HCT116 (cell line): ENCODE data around the gene THRB. TPM values are rescaled to one million over a fixed set of nuclear protein-coding genes. Genes with fewer than 3 reads are reported as not detected.

Experiments used
- ATAC-seq: fragments of 200-7000 bp; cut with Tn5 transposase; 2 replicates; pipeline ENCODE4 v1.9.1; 2020; ENCODE audit warnings: mild to moderate bottlenecking, moderate library complexity
- BruUV-seq: library from RNA; stranded (reverse); fragments of 400-500 nt; replicated peaks from 2 replicates; lab custom pipeline; 2021; lab: Mats Ljungman, UMichigan
- CTCF ChIA-PET: fragments of 300-600 bp; sonication (Branson Sonifier 250); formaldehyde crosslinking; loops from one replicate; lab custom pipeline; 2021; ENCODE audit warnings: antibody characterized with exemption; lab: Charles Lee
- POLR2A ChIA-PET: fragments of 300-600, 350-600 bp; sonication (Branson Sonifier 250); formaldehyde crosslinking; loops from one replicate; lab custom pipeline; 2021; ENCODE audit warnings: antibody characterized with exemption; lab: Charles Lee
- RAD21 ChIA-PET, 2 experiments: fragments of 300-600 bp; sonication (Branson Sonifier 250); formaldehyde crosslinking; loops; one replicate each; lab custom pipeline; 2023; ENCODE audit warnings: low total read pairs in 2 of 2; ENCODE audit not compliant: uncharacterized antibody in 2 of 2, unreplicated experiment in 2 of 2, low non-redundant PET in 1 of 2; lab: Charles Lee
- DNase-seq: peaks from one replicate; pipeline ENCODE4 v3.0.0-alpha.2; 2010; ENCODE audit warnings: low read depth, low spot score
- H2AFZ ChIP-seq: fragments of 200-600 bp; shearing (Covaris generic), sonication (generic); 2 replicates; pipeline ENCODE4 v1.6.1; 2017; ENCODE audit warnings: low read depth, mixed run types, mixed read lengths, antibody characterized with exemption, low read length; ENCODE audit not compliant: poor library complexity, severe bottlenecking
- H3K27ac ChIP-seq: 2 replicates; pipeline ENCODE4 v1.5.1; 2012; ENCODE audit warnings: low read depth, low read length
- H3K27me3 ChIP-seq: fragments of 200-600 bp; sonication (generic); 2 replicates; pipeline ENCODE4 v1.6.1; 2016; ENCODE audit warnings: mixed run types, low read length, mixed read lengths; ENCODE audit not compliant: insufficient read depth
- H3K36me3 ChIP-seq, 2 experiments: fragments of 200-500 bp in 1 of 2; fragments of 200-600 bp in 1 of 2; sonication (Bioruptor generic) in 1 of 2; sonication (generic) in 1 of 2; 2 replicates each; pipeline versions ENCODE4 v1.5.1 to v1.6.1; 2014 to 2016; ENCODE audit warnings: low read length in 2 of 2, inconsistent platforms in 1 of 2, mixed read lengths in 1 of 2, mixed run types in 1 of 2; ENCODE audit not compliant: insufficient read depth in 2 of 2, control insufficient read depth in 1 of 2
- H3K4me1 ChIP-seq, 2 experiments: fragments of 200-600 bp in 1 of 2; sonication (generic) in 1 of 2; 2 replicates each; pipeline versions ENCODE4 v1.5.1 to v1.6.1; 2012 to 2017; ENCODE audit warnings: low read length in 2 of 2, inconsistent platforms in 1 of 2, mild to moderate bottlenecking in 1 of 2, mixed read lengths in 1 of 2, mixed run types in 1 of 2, moderate library complexity in 1 of 2; ENCODE audit not compliant: insufficient read depth in 2 of 2, control insufficient read depth in 1 of 2
- H3K4me2 ChIP-seq: fragments of 200-600 bp; sonication (generic); 2 replicates; pipeline ENCODE4 v1.6.1; 2017; ENCODE audit warnings: mixed run types, low read length, mixed read lengths
- H3K4me3 ChIP-seq, 2 experiments: fragments of 200-600 bp in 1 of 2; sonication (generic) in 1 of 2; replicated peaks in 1 of 2; 2 replicates each; pipeline ENCODE4 v1.5.1; 2011 to 2016; ENCODE audit warnings: low read length in 2 of 2, control low read depth in 1 of 2, low read depth in 1 of 2, mild to moderate bottlenecking in 1 of 2, mixed read lengths in 1 of 2, mixed run types in 1 of 2
- H3K79me2 ChIP-seq: fragments of 200-600 bp; sonication (generic); 2 replicates; pipeline ENCODE4 v1.6.1; 2017; ENCODE audit warnings: mild to moderate bottlenecking, mixed run types, low read length, moderate library complexity, mixed read lengths; ENCODE audit not compliant: insufficient read depth
- H3K9ac ChIP-seq: fragments of 200-600 bp; sonication (generic); 2 replicates; pipeline ENCODE4 v1.6.1; 2016; ENCODE audit warnings: low read length, mixed read lengths
- H3K9me2 ChIP-seq: fragments of 200-600 bp; sonication (generic), shearing (Covaris generic); 2 replicates; pipeline ENCODE4 v1.6.1; 2017; ENCODE audit warnings: mixed run types, mild to moderate bottlenecking, moderate library complexity; ENCODE audit not compliant: insufficient read depth
- H3K9me3 ChIP-seq, 2 experiments: fragments of 200-500 bp in 1 of 2; fragments of 200-600 bp in 1 of 2; sonication (Bioruptor generic) in 1 of 2; sonication (generic) in 1 of 2; 2 replicates each; pipeline ENCODE4 v1.6.1; 2014 to 2017; ENCODE audit warnings: low read length in 2 of 2, mixed read lengths in 2 of 2, inconsistent platforms in 1 of 2, low read depth in 1 of 2, mild to moderate bottlenecking in 1 of 2, mixed run types in 1 of 2, moderate library complexity in 1 of 2; ENCODE audit not compliant: control insufficient read depth in 1 of 2, insufficient read depth in 1 of 2
- H4K20me1 ChIP-seq: fragments of 200-600 bp; sonication (generic), shearing (Covaris generic); 2 replicates; pipeline ENCODE4 v1.6.1; 2017; ENCODE audit warnings: mixed run types, mild to moderate bottlenecking, moderate library complexity; ENCODE audit not compliant: insufficient read depth
- CEBPB ChIP-seq: IDR thresholded peaks from 2 replicates; pipeline ENCODE4 v1.6.1; 2012; ENCODE audit warnings: low read depth
- EGR1 ChIP-seq: IDR thresholded peaks from 2 replicates; pipeline ENCODE4 v1.6.1; 2012; ENCODE audit warnings: low read depth
- EZH2 ChIP-seq: fragments of 200-600 bp; sonication (generic); IDR thresholded peaks from 2 replicates; pipeline ENCODE4 v1.6.1; 2017; ENCODE audit warnings: antibody characterized with exemption, mixed run types
- EZH2phosphoT487 ChIP-seq: fragments of 200-600 bp; IDR thresholded peaks from 2 replicates; pipeline ENCODE4 v1.6.1; 2018; ENCODE audit warnings: antibody characterized with exemption, borderline replicate concordance
- FOSL1 ChIP-seq: IDR thresholded peaks from 2 replicates; pipeline ENCODE4 v1.6.1; 2012; ENCODE audit warnings: low read depth
- JUND ChIP-seq: IDR thresholded peaks from 2 replicates; pipeline ENCODE4 v1.6.1; 2012
- POLR2A ChIP-seq: IDR thresholded peaks from 2 replicates; pipeline ENCODE4 v1.7.0; 2011; ENCODE audit warnings: borderline replicate concordance; ENCODE audit not compliant: insufficient read depth, insufficient read length; ENCODE audit errors: extremely low read depth
- POLR2AphosphoS5 ChIP-seq: IDR thresholded peaks from 2 replicates; pipeline ENCODE4 v1.6.1; 2011; ENCODE audit warnings: mild to moderate bottlenecking, low read depth, low read length, moderate library complexity
- RAD21 ChIP-seq: IDR thresholded peaks from 2 replicates; pipeline ENCODE4 v1.6.1; 2012; ENCODE audit warnings: low read depth, mild to moderate bottlenecking
- REST ChIP-seq: IDR thresholded peaks from 2 replicates; pipeline ENCODE4 v1.6.1; 2012; ENCODE audit warnings: low read depth
- SP1 ChIP-seq: IDR thresholded peaks from 2 replicates; pipeline ENCODE4 v1.6.1; 2012; ENCODE audit warnings: low read depth
- SRF ChIP-seq: IDR thresholded peaks from 2 replicates; pipeline ENCODE4 v1.6.1; 2012; ENCODE audit warnings: low read depth
- YY1 ChIP-seq: IDR thresholded peaks from 2 replicates; pipeline ENCODE4 v1.6.1; 2011; ENCODE audit warnings: low read length, low read depth, moderate library complexity, mild to moderate bottlenecking; ENCODE audit not compliant: insufficient replicate concordance; ENCODE audit errors: extremely low read depth
- ZFX ChIP-seq: fragments of 450-650 bp; IDR thresholded peaks from 2 replicates; pipeline ENCODE4 v1.6.1; 2017
- ZNF274 ChIP-seq: fragments of 200-500 bp; sonication (Bioruptor generic); IDR thresholded peaks from 2 replicates; pipeline ENCODE4 v1.6.1; 2014; ENCODE audit warnings: mild to moderate bottlenecking, low read depth, low read length, inconsistent platforms
- intact Hi-C: fragments of 100-400 bp; cut with micrococcal nuclease; formaldehyde crosslinking; loops from 2 replicates; pipeline ENCODE4 v1.10.0; 2022
- total RNA-seq: library from RNA; stranded (reverse); gene quantifications from one replicate; pipeline ENCODE4 v1.2.1, GENCODE V29; 2021; ENCODE audit not compliant: unreplicated experiment
- TF ChIP-seq, protein P1 (sequence below), 3 experiments: fragments of 200-600 bp in 1 of 3; sonication (generic) in 1 of 3; IDR thresholded peaks in 2 of 3; conservative IDR thresholded peaks in 1 of 3; 2 replicates each; pipeline ENCODE4 v1.5.1; 2012 to 2017; ENCODE audit warnings: low read depth in 2 of 3, low read length in 2 of 3, antibody characterized with exemption in 1 of 3, borderline replicate concordance in 1 of 3, control low read depth in 1 of 3, mild to moderate bottlenecking in 1 of 3, mixed read lengths in 1 of 3, mixed run types in 1 of 3, moderate library complexity in 1 of 3; ENCODE audit not compliant: insufficient read depth in 1 of 3

THRB gene
- total RNA-seq, 1 experiment from 2014 or later: 2.5 TPM

GRCh38 chr3:24513463-24513862 is 18.8 kb upstream of the THRB start:
- no TSS peak for BruUV-seq
- Histone ChIP-seq H2AFZ (no peak overlapping the region), H3K4me2 (no peak overlapping the region)
- intact Hi-C loops: no loop called here
- TF ChIP-seq EZH2phosphoT487 (no peak), POLR2A (no peak), SRF (no peak), ZNF274 (no peak), REST (no peak), RAD21 (no peak), EZH2 (no peak), CEBPB (no peak), ZFX (no peak), POLR2AphosphoS5 (no peak), FOSL1 (no peak), SP1 (no peak), JUND (no peak), EGR1 (no peak), YY1 (no peak)
- TF ChIP-seq, protein P1, sequence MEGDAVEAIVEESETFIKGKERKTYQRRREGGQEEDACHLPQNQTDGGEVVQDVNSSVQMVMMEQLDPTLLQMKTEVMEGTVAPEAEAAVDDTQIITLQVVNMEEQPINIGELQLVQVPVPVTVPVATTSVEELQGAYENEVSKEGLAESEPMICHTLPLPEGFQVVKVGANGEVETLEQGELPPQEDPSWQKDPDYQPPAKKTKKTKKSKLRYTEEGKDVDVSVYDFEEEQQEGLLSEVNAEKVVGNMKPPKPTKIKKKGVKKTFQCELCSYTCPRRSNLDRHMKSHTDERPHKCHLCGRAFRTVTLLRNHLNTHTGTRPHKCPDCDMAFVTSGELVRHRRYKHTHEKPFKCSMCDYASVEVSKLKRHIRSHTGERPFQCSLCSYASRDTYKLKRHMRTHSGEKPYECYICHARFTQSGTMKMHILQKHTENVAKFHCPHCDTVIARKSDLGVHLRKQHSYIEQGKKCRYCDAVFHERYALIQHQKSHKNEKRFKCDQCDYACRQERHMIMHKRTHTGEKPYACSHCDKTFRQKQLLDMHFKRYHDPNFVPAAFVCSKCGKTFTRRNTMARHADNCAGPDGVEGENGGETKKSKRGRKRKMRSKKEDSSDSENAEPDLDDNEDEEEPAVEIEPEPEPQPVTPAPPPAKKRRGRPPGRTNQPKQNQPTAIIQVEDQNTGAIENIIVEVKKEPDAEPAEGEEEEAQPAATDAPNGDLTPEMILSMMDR (IDR thresholded peaks at IDR 0.05 in 2 of 3, conservative IDR thresholded peaks at IDR 0.05 in 1 of 3; ENCODE audit: borderline replicate concordance in 1 of 3, insufficient read depth in 1 of 3, low read depth in 2 of 3, low read length in 2 of 3): no peak
- TF ChIP-seq, all 23 proteins: peak for 0
- Histone ChIP-seq H3K9me3 (no peaks in the 10 kb centered on the region), H3K27me3 (no peaks in the 10 kb centered on the region), H3K4me3 (no peak overlapping the region), H3K9ac (no peak overlapping the region), H3K27ac (no peak overlapping the region), H3K36me3 (no peaks in the 10 kb centered on the region), H3K9me2 (no peaks in the 10 kb centered on the region), H3K79me2 (no peaks in the 10 kb centered on the region), H3K4me1 (no peaks in the 10 kb centered on the region), H4K20me1 (no peaks in the 10 kb centered on the region)
- no peak for DNase-seq
- RAD21 ChIA-PET: no interaction called here
- POLR2A ChIA-PET: interaction anchor here (0.6 kb wide), 1 partner anchor 35 kb away, joined by 3 read pairs; no protein-coding TSS in a partner anchor
- CTCF ChIA-PET: no interaction called here
- ATAC-seq: no peak
